DOHH2 (cell line): ENCODE results near the gene ARL5A.

Experiments used
- CTCF ChIP-seq: fragments of 200-600 bp; sonication (generic); IDR thresholded peaks from one replicate; pipeline ENCODE4 v1.5.1; 2014; ENCODE audit warnings: antibody characterized with exemption, mild to moderate bottlenecking, low read depth, low read length; ENCODE audit not compliant: poor library complexity, severe bottlenecking
- EZH2phosphoT487 ChIP-seq: fragments of 200-600 bp; sonication (generic); IDR thresholded peaks from 2 replicates; pipeline ENCODE4 v1.6.1; 2017; ENCODE audit warnings: borderline replicate concordance, mild to moderate bottlenecking, antibody characterized with exemption, low read length, moderate library complexity, mixed read lengths

- no peak for TF ChIP-seq CTCF
- TF ChIP-seq EZH2phosphoT487: no peak
Observed at GRCh38 chr2:151783133-151783520, 45.1 kb downstream of the ARL5A start.
